Adipocyte (in vitro differentiated cells): Measurements from ENCODE around the gene NTRK3.

ENCODE experiments used
- DNase-seq: peaks from one replicate; pipeline ENCODE4 v3.0.0-alpha.2; 2015; ENCODE audit warnings: low read depth
- H3K27me3 ChIP-seq: replicated peaks from 2 replicates; pipeline ENCODE4 v1.7.0; 2013; ENCODE audit warnings: mild to moderate bottlenecking, low read length, moderate library complexity; ENCODE audit not compliant: control insufficient read depth, insufficient read depth
- H3K36me3 ChIP-seq: 2 replicates; pipeline ENCODE4 v1.7.0; 2013; ENCODE audit warnings: low read length, mild to moderate bottlenecking, moderate library complexity; ENCODE audit not compliant: control insufficient read depth, insufficient read depth, severe bottlenecking
- H3K4me1 ChIP-seq: 2 replicates; pipeline ENCODE4 v1.7.0; 2013; ENCODE audit warnings: mild to moderate bottlenecking, low read length, moderate library complexity; ENCODE audit not compliant: control insufficient read depth, insufficient read depth
- H3K4me3 ChIP-seq: 2 replicates; pipeline ENCODE4 v1.7.0; 2013; ENCODE audit warnings: mild to moderate bottlenecking, low read length, moderate library complexity
- H3K9ac ChIP-seq: 2 replicates; pipeline ENCODE4 v1.7.0; 2013; ENCODE audit warnings: mild to moderate bottlenecking, low read length, moderate library complexity
- H3K9me3 ChIP-seq: 2 replicates; pipeline ENCODE4 v1.7.0; 2013; ENCODE audit warnings: mild to moderate bottlenecking, low read length, moderate library complexity; ENCODE audit not compliant: control insufficient read depth

Gene NTRK3

GRCh38 chr15:88118741-88119140, 137.8 kb downstream of the NTRK3 start:
- Histone ChIP-seq H3K4me1 (no peaks in the 10 kb centered on the region), H3K4me3 (no peak overlapping the region), H3K27me3 (peaks cover 11% of the 10 kb centered on the region), H3K36me3 (no peaks in the 10 kb centered on the region), H3K9ac (no peak overlapping the region), H3K9me3 (no peaks in the 10 kb centered on the region)
- DNase-seq, result no peak

- H3K4me3 ChIP-seq, result no peak overlapping the region
- no peaks in the 10 kb centered on the region for H3K4me1 ChIP-seq
- no peaks in the 10 kb centered on the region for H3K36me3 ChIP-seq
- H3K27me3 ChIP-seq, result peaks cover 11% of the 10 kb centered on the region
- no peaks in the 10 kb centered on the region for H3K9me3 ChIP-seq
- DNase-seq, result no peak
- no peak overlapping the region for H3K9ac ChIP-seq
Measured at GRCh38 chr15:88118035-88118434, 138.5 kb downstream of the NTRK3 start.

GRCh38 chr15:88115486-88116152, 140.9 kb downstream of the NTRK3 start:
- Histone ChIP-seq H3K9me3 (no peaks in the 10 kb centered on the region), H3K36me3 (no peaks in the 10 kb centered on the region), H3K4me3 (no peak overlapping the region), H3K27me3 (peaks cover 11% of the 10 kb centered on the region), H3K9ac (no peak overlapping the region), H3K4me1 (no peaks in the 10 kb centered on the region)
- no peak for DNase-seq

- DNase-seq, result no peak
- H3K4me1 ChIP-seq, result no peaks in the 10 kb centered on the region
Measured at GRCh38 chr15:88113613-88114308, 142.8 kb downstream of the NTRK3 start.

GRCh38 chr15:88108991-88109390, 147.5 kb downstream of the NTRK3 start:
- H3K36me3 ChIP-seq, result no peaks in the 10 kb centered on the region
- H3K9ac ChIP-seq, result no peak overlapping the region
- DNase-seq, result no peak
- no peak overlapping the region for H3K4me3 ChIP-seq
- no peaks in the 10 kb centered on the region for H3K9me3 ChIP-seq
- H3K4me1 ChIP-seq, result no peaks in the 10 kb centered on the region
- peaks cover 12% of the 10 kb centered on the region for H3K27me3 ChIP-seq

More at GRCh38 chr15:88113613-88114308, 142.8 kb downstream of the NTRK3 start:
- Histone ChIP-seq H3K9ac (no peak overlapping the region), H3K27me3 (peaks cover 20% of the 10 kb centered on the region), H3K9me3 (no peaks in the 10 kb centered on the region), H3K4me3 (no peak overlapping the region), H3K36me3 (no peaks in the 10 kb centered on the region)

- no peak for DNase-seq
- H3K9ac ChIP-seq, result no peak overlapping the region
- no peaks in the 10 kb centered on the region for H3K9me3 ChIP-seq
- H3K4me3 ChIP-seq, result no peak overlapping the region
- no peaks in the 10 kb centered on the region for H3K36me3 ChIP-seq
- H3K27me3 ChIP-seq, result peaks cover 17% of the 10 kb centered on the region
- no peaks in the 10 kb centered on the region for H3K4me1 ChIP-seq
Measured at GRCh38 chr15:88108477-88108876, 148.1 kb downstream of the NTRK3 start.

- no peak overlapping the region for H3K9ac ChIP-seq
- H3K9me3 ChIP-seq, result no peaks in the 10 kb centered on the region
- no peak for DNase-seq
- H3K4me1 ChIP-seq, result no peaks in the 10 kb centered on the region
- no peak overlapping the region for H3K4me3 ChIP-seq
- H3K27me3 ChIP-seq, result peaks cover 20% of the 10 kb centered on the region
- no peaks in the 10 kb centered on the region for H3K36me3 ChIP-seq
Measured at GRCh38 chr15:88106074-88106473, 150.5 kb downstream of the NTRK3 start.

GRCh38 chr15:88104357-88104756, 152.2 kb downstream of the NTRK3 start:
- Histone ChIP-seq H3K36me3 (no peaks in the 10 kb centered on the region), H3K4me1 (no peaks in the 10 kb centered on the region), H3K27me3 (peaks cover 20% of the 10 kb centered on the region), H3K4me3 (no peak overlapping the region), H3K9ac (no peak overlapping the region), H3K9me3 (no peaks in the 10 kb centered on the region)
- no peak for DNase-seq

GRCh38 chr15:88100181-88100580, 156.4 kb downstream of the NTRK3 start:
- Histone ChIP-seq H3K4me3 (no peak overlapping the region), H3K27me3 (peaks cover 16% of the 10 kb centered on the region), H3K9ac (no peak overlapping the region), H3K36me3 (no peaks in the 10 kb centered on the region), H3K4me1 (no peaks in the 10 kb centered on the region), H3K9me3 (no peaks in the 10 kb centered on the region)
- DNase-seq, result no peak

- H3K4me3 ChIP-seq, result no peak overlapping the region
- DNase-seq, result no peak
- H3K27me3 ChIP-seq, result peaks cover 11% of the 10 kb centered on the region
- H3K9me3 ChIP-seq, result no peaks in the 10 kb centered on the region
- H3K9ac ChIP-seq, result no peak overlapping the region
- H3K4me1 ChIP-seq, result no peaks in the 10 kb centered on the region
- no peaks in the 10 kb centered on the region for H3K36me3 ChIP-seq
Measured at GRCh38 chr15:88098361-88098760, 158.2 kb downstream of the NTRK3 start.

- H3K36me3 ChIP-seq, result no peaks in the 10 kb centered on the region
- H3K9ac ChIP-seq, result no peak overlapping the region
- DNase-seq, result no peak
- H3K27me3 ChIP-seq, result peaks cover 28% of the 10 kb centered on the region
- peaks cover 4% of the 10 kb centered on the region for H3K4me1 ChIP-seq
- no peak overlapping the region for H3K4me3 ChIP-seq
- no peaks in the 10 kb centered on the region for H3K9me3 ChIP-seq
Measured at GRCh38 chr15:88091444-88092016, 165.0 kb downstream of the NTRK3 start.
